Mesenchymal stem cell (in vitro differentiated cells and primary cell): Measurements from ENCODE around the gene AP2M1.

Source experiments
- DNase-seq: peaks from one replicate; pipeline ENCODE4 v3.0.0-alpha.2; 2013
- H2AFZ ChIP-seq: one replicate; pipeline ENCODE4 v1.6.1; 2013; ENCODE audit warnings: low read depth, mild to moderate bottlenecking, control low read depth, inconsistent platforms, low read length, moderate library complexity
- H2AK5ac ChIP-seq: 2 replicates; pipeline ENCODE4 v1.6.1; 2013; ENCODE audit warnings: low read length, moderate library complexity, mild to moderate bottlenecking, inconsistent platforms; ENCODE audit not compliant: severe bottlenecking
- H2BK120ac ChIP-seq: one replicate; pipeline ENCODE4 v1.6.1; 2013; ENCODE audit warnings: low read depth, mild to moderate bottlenecking, inconsistent platforms, low read length, moderate library complexity
- H2BK12ac ChIP-seq, 2 experiments: one replicate each; pipeline ENCODE4 v1.6.1; 2013; ENCODE audit warnings: inconsistent platforms in 2 of 2, low read length in 2 of 2, mild to moderate bottlenecking in 2 of 2, moderate library complexity in 2 of 2, control low read depth in 1 of 2
- H2BK15ac ChIP-seq: one replicate; pipeline ENCODE4 v1.6.1; 2013; ENCODE audit warnings: mild to moderate bottlenecking, low read depth, inconsistent platforms; ENCODE audit not compliant: poor library complexity, severe bottlenecking
- H2BK5ac ChIP-seq: 2 replicates; pipeline ENCODE4 v1.6.1; 2013; ENCODE audit warnings: low read depth, mild to moderate bottlenecking, low read length, control low read depth, inconsistent platforms; ENCODE audit not compliant: poor library complexity, severe bottlenecking
- H3K14ac ChIP-seq, 2 experiments: one replicate each; pipeline ENCODE4 v1.6.1; 2013; ENCODE audit warnings: inconsistent platforms in 2 of 2, low read length in 2 of 2, control low read depth in 1 of 2, mild to moderate bottlenecking in 1 of 2, moderate library complexity in 1 of 2
- H3K18ac ChIP-seq, 2 experiments: one replicate each; pipeline ENCODE4 v1.6.1; 2013; ENCODE audit warnings: inconsistent platforms in 2 of 2, low read length in 2 of 2, control low read depth in 1 of 2, low read depth in 1 of 2, mild to moderate bottlenecking in 1 of 2
- H3K23ac ChIP-seq, 2 experiments: one replicate each; pipeline ENCODE4 v1.6.1; 2013; ENCODE audit warnings: inconsistent platforms in 2 of 2, low read length in 2 of 2, mild to moderate bottlenecking in 2 of 2, moderate library complexity in 2 of 2, control low read depth in 1 of 2
- H3K27ac ChIP-seq: 2 replicates; pipeline ENCODE4 v1.5.1; 2013; ENCODE audit warnings: mild to moderate bottlenecking, moderate library complexity, low read length, control low read depth, inconsistent platforms; ENCODE audit not compliant: poor library complexity, severe bottlenecking
- H3K27me3 ChIP-seq, 2 experiments: 2 replicates each; pipeline versions ENCODE4 v1.6.1 to v1.7.0; 2013; ENCODE audit warnings: low read length in 2 of 2, mild to moderate bottlenecking in 2 of 2, moderate library complexity in 2 of 2, control low read depth in 1 of 2, inconsistent platforms in 1 of 2; ENCODE audit not compliant: control insufficient read depth in 1 of 2, insufficient read depth in 1 of 2
- H3K36me3 ChIP-seq, 2 experiments: 2 replicates each; pipeline versions ENCODE4 v1.6.1 to v1.7.0; 2013; ENCODE audit warnings: low read length in 2 of 2, control low read depth in 1 of 2, inconsistent platforms in 1 of 2, low read depth in 1 of 2, mild to moderate bottlenecking in 1 of 2; ENCODE audit not compliant: insufficient read depth in 2 of 2, control insufficient read depth in 1 of 2
- H3K4ac ChIP-seq, 2 experiments: one replicate each; pipeline ENCODE4 v1.6.1; 2013; ENCODE audit warnings: inconsistent platforms in 2 of 2, low read length in 2 of 2, mild to moderate bottlenecking in 2 of 2, moderate library complexity in 2 of 2, control low read depth in 1 of 2, low read depth in 1 of 2
- H3K4me1 ChIP-seq: 2 replicates; pipeline ENCODE4 v1.6.1; 2013; ENCODE audit warnings: low read depth, low read length, control low read depth; ENCODE audit not compliant: control insufficient read depth, insufficient read depth
- H3K4me2 ChIP-seq: 2 replicates; pipeline ENCODE4 v1.6.1; 2013; ENCODE audit warnings: low read length, mild to moderate bottlenecking, inconsistent platforms; ENCODE audit not compliant: poor library complexity, severe bottlenecking
- H3K4me3 ChIP-seq, 2 experiments: 2 replicates each; pipeline versions ENCODE4 v1.5.1 to v1.7.0; 2013; ENCODE audit warnings: low read length in 2 of 2, mild to moderate bottlenecking in 2 of 2, control low read depth in 1 of 2, low read depth in 1 of 2; ENCODE audit not compliant: insufficient read depth in 1 of 2
- H3K79me1 ChIP-seq: replicated peaks from 2 replicates; pipeline ENCODE4 v1.6.1; 2013; ENCODE audit warnings: mild to moderate bottlenecking, control low read depth, low read length, inconsistent platforms; ENCODE audit not compliant: poor library complexity, severe bottlenecking
- H3K9ac ChIP-seq: 2 replicates; pipeline ENCODE4 v1.7.0; 2013; ENCODE audit warnings: mild to moderate bottlenecking, low read length, moderate library complexity
- H3K9me3 ChIP-seq: 2 replicates; pipeline ENCODE4 v1.7.0; 2013; ENCODE audit warnings: mild to moderate bottlenecking, low read length; ENCODE audit not compliant: control insufficient read depth
- H4K8ac ChIP-seq: one replicate; pipeline ENCODE4 v1.6.1; 2013; ENCODE audit warnings: inconsistent platforms, mild to moderate bottlenecking, low read length, moderate library complexity
- H4K91ac ChIP-seq: one replicate; pipeline ENCODE4 v1.6.1; 2013; ENCODE audit warnings: mild to moderate bottlenecking, low read length, inconsistent platforms
- WGBS: methylation state at CpG from one replicate; pipeline ENCODE4 v1.1.7; 2013; ENCODE audit warnings: mixed read lengths; 5-methylcytosine and 5-hydroxymethylcytosine counted together

Gene AP2M1

DNA sequence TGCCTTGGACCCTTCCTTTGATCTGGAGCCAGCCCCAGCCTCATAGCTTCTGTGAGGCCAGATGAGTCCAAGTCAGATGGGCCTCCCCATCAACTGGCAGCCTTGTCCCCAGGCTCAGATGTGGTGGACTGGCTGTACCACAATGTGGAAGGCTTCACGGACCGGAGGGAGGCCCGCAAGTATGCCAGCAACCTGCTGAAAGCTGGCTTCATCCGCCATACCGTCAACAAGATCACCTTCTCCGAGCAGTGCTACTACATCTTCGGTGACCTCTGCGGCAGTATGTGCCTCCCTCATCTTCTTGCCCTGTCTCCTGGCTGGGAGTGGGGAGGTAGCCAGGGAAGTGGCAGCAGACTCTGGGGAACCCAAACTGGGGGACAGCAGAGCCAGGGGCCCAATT is 6.9 kb upstream of the AP2M1 start:
- no peak overlapping the region for H2BK12ac ChIP-seq
- H2BK15ac ChIP-seq: no peak overlapping the region
- H3K4ac ChIP-seq: no peak overlapping the region
- no peak overlapping the region for H2BK120ac ChIP-seq
- H3K27ac ChIP-seq: peak overlapping the region; percentile 62
- peaks cover 28% of the 10 kb centered on the region for H3K4me1 ChIP-seq
- H2AFZ ChIP-seq: no peak overlapping the region
- no peaks in the 10 kb centered on the region for H3K27me3 ChIP-seq
- H3K36me3 ChIP-seq: peaks cover 72 to 78% of the 10 kb centered on the region in 2 experiments
- no peak for DNase-seq
- no peaks in the 10 kb centered on the region for H3K9me3 ChIP-seq
- H4K8ac ChIP-seq: no peak overlapping the region
- H3K4me2 ChIP-seq: no peak overlapping the region
- H4K91ac ChIP-seq: no peak overlapping the region
- H2AK5ac ChIP-seq: no peak overlapping the region
- no peak overlapping the region for H3K18ac ChIP-seq
- H3K79me1 ChIP-seq: peaks cover 38% of the 10 kb centered on the region
- H2BK5ac ChIP-seq: no peak overlapping the region
- WGBS: 97% methylated on average over 8 of the region's 8 CpGs
- no peak overlapping the region for H3K14ac ChIP-seq
- no peak overlapping the region for H3K23ac ChIP-seq
- no peak overlapping the region for H3K4me3 ChIP-seq
- peak overlapping the region; percentile 75 for H3K9ac ChIP-seq

DNA sequence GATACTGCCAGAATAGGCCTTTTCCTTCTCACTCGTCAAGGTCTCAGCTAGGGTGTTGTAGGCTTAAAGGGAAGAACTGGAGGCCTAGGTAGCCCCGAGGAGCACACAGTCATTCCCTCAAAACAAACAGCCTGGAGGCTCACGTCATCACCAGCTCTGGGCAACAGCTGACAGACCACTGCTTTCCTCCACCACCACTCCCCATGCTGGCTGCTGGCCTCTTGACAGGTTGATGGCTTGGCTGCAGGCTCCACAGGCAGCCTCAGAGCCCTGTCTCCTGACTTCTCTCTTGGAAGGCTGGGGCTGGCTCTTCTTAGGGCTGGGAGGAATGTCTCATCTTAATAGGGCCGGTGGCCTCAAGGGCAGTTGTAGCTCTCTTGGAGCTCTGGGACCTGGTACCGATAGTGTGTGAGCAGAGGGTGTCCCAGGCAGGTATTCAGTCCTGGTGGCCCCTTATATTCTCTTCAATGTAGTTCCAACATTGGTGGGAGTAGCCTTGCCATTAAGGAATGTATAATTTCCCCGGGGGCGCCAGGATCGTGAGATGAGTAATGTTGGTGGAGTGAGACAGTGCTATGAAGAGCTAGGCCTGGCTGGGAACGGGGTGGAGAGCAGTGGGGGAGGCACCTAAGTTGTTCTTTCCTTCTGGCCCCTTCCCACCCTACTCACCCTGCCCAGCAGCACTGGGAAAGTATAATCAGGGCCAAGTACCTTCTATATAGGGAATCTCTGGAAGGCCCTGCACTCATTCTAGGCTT is 6.1 kb upstream of the AP2M1 start:
- no peak overlapping the region for H2AFZ ChIP-seq
- peaks cover 67 to 74% of the 10 kb centered on the region in 2 experiments for H3K36me3 ChIP-seq
- no peak overlapping the region for H2BK5ac ChIP-seq
- H4K8ac ChIP-seq: no peak overlapping the region
- no peaks in the 10 kb centered on the region for H3K9me3 ChIP-seq
- 86% methylated on average over 8 of the region's 9 CpGs for whole genome bisulfite sequencing
- H2BK120ac ChIP-seq: no peak overlapping the region
- peaks cover 39% of the 10 kb centered on the region for H3K79me1 ChIP-seq
- no peak overlapping the region for H3K14ac ChIP-seq
- H2BK15ac ChIP-seq: no peak overlapping the region
- no peaks in the 10 kb centered on the region for H3K27me3 ChIP-seq
- H2BK12ac ChIP-seq: no peak overlapping the region
- H2AK5ac ChIP-seq: no peak overlapping the region
- no peak overlapping the region for H3K4me2 ChIP-seq
- peak overlapping the region; percentile 75 for H3K9ac ChIP-seq
- H3K18ac ChIP-seq: no peak overlapping the region
- H3K4me3 ChIP-seq: peak overlapping the region in 1 of 2 experiments; percentile 43
- peak; percentile 10 for DNase-seq
- no peak overlapping the region for H3K23ac ChIP-seq
- H4K91ac ChIP-seq: no peak overlapping the region
- peak overlapping the region; percentile 62 for H3K27ac ChIP-seq
- peaks cover 28% of the 10 kb centered on the region for H3K4me1 ChIP-seq
- no peak overlapping the region for H3K4ac ChIP-seq

- DNase-seq: no peak
- H3K27ac ChIP-seq: no peak overlapping the region
- H3K4ac ChIP-seq: no peak overlapping the region
- no peak overlapping the region for H3K4me3 ChIP-seq
- no peaks in the 10 kb centered on the region for H3K9me3 ChIP-seq
- H3K23ac ChIP-seq: no peak overlapping the region
- 97% methylated on average over 52 of the region's 66 CpGs for WGBS
- peaks cover 32% of the 10 kb centered on the region for H3K79me1 ChIP-seq
- no peak overlapping the region for H4K8ac ChIP-seq
- no peak overlapping the region for H2AFZ ChIP-seq
- no peak overlapping the region for H2BK15ac ChIP-seq
- H3K14ac ChIP-seq: no peak overlapping the region
- H2BK12ac ChIP-seq: no peak overlapping the region
- peak overlapping the region; percentile 75 for H3K9ac ChIP-seq
- no peak overlapping the region for H4K91ac ChIP-seq
- H3K27me3 ChIP-seq: no peaks in the 10 kb centered on the region
- H2AK5ac ChIP-seq: no peak overlapping the region
- no peak overlapping the region for H3K4me2 ChIP-seq
- H3K36me3 ChIP-seq: peaks cover 50 to 58% of the 10 kb centered on the region in 2 experiments
- H3K18ac ChIP-seq: no peak overlapping the region
- H3K4me1 ChIP-seq: peaks cover 28% of the 10 kb centered on the region
- no peak overlapping the region for H2BK120ac ChIP-seq
- no peak overlapping the region for H2BK5ac ChIP-seq
Observed at GRCh38 chr3:184169896-184170875, 4.5 kb upstream of the AP2M1 start.

- H3K14ac ChIP-seq: no peak overlapping the region
- peak overlapping the region; percentile 79 for H2BK5ac ChIP-seq
- H2BK12ac ChIP-seq: no peak overlapping the region
- H3K23ac ChIP-seq: no peak overlapping the region
- no peak overlapping the region for H2BK15ac ChIP-seq
- DNase-seq: peak; percentile 14
- peaks cover 28% of the 10 kb centered on the region for H3K4me1 ChIP-seq
- H4K91ac ChIP-seq: no peak overlapping the region
- no peak overlapping the region for H3K4ac ChIP-seq
- H3K9ac ChIP-seq: peak overlapping the region; percentile 45
- H3K4me3 ChIP-seq: peak overlapping the region in 1 of 2 experiments; percentile 37
- H3K18ac ChIP-seq: no peak overlapping the region
- no peak overlapping the region for H2BK120ac ChIP-seq
- H3K4me2 ChIP-seq: no peak overlapping the region
- peak overlapping the region; percentile 87 for H2AK5ac ChIP-seq
- no peak overlapping the region for H4K8ac ChIP-seq
- H3K27me3 ChIP-seq: no peaks in the 10 kb centered on the region
- WGBS: 78% methylated on average over 9 of the region's 9 CpGs
- H3K79me1 ChIP-seq: peaks cover 29% of the 10 kb centered on the region
- H3K9me3 ChIP-seq: no peaks in the 10 kb centered on the region
- H3K36me3 ChIP-seq: peaks cover 36 to 44% of the 10 kb centered on the region in 2 experiments
- peak overlapping the region; percentile 84 for H3K27ac ChIP-seq
- no peak overlapping the region for H2AFZ ChIP-seq
Observed at GRCh38 chr3:184171562-184171961, 3.1 kb upstream of the AP2M1 start.
